GM12878 (cell line): Measurements from ENCODE around the gene ADGRL3. TPM values are rescaled to one million over a fixed set of nuclear protein-coding genes. Genes with fewer than 3 reads are reported as not detected.
A peak's percentile ranks its signal among the peaks of the same experiment; 100 is the strongest.

Source experiments
- HDAC6 ChIP-seq: fragments of 200-600 bp; sonication (generic); IDR thresholded peaks from one replicate; pipeline ENCODE4 v1.8.0; 2017; ENCODE audit warnings: antibody characterized with exemption; ENCODE audit not compliant: unreplicated experiment
- IKZF2 ChIP-seq, 2 experiments: fragments of 450-650 bp; IDR thresholded peaks; 2 replicates each; pipeline ENCODE4 v1.6.1; 2017; ENCODE audit warnings: mild to moderate bottlenecking in 2 of 2, moderate library complexity in 2 of 2
- NR2C1 ChIP-seq: fragments of 450-650 bp; IDR thresholded peaks from 2 replicates; pipeline ENCODE4 v1.6.1; 2017; ENCODE audit warnings: antibody characterized with exemption, mild to moderate bottlenecking, moderate library complexity
- PML ChIP-seq: IDR thresholded peaks from 2 replicates; pipeline ENCODE4 v1.6.1; 2012; ENCODE audit warnings: low read length, inconsistent platforms
- RELB ChIP-seq: fragments of 450-650 bp; IDR thresholded peaks from 2 replicates; pipeline ENCODE4 v1.6.1; 2017; ENCODE audit warnings: low read depth, mild to moderate bottlenecking, moderate library complexity
- SMARCA5 ChIP-seq: fragments of 450-650 bp; IDR thresholded peaks from 2 replicates; pipeline ENCODE4 v1.6.1; 2017; ENCODE audit warnings: mild to moderate bottlenecking
- SUPT20H ChIP-seq: IDR thresholded peaks from 2 replicates; pipeline ENCODE4 v1.6.1; 2011; ENCODE audit warnings: low read depth, mild to moderate bottlenecking, low read length, moderate library complexity, borderline replicate concordance; ENCODE audit not compliant: control insufficient read depth
- TBL1XR1 ChIP-seq: IDR thresholded peaks from 2 replicates; pipeline ENCODE4 v1.6.1; 2012; ENCODE audit warnings: low read depth, low read length, improper control_type of control experiment
- ZBTB33 ChIP-seq: fragments of 450-650 bp; IDR thresholded peaks from 2 replicates; pipeline ENCODE4 v1.6.1; 2017; ENCODE audit warnings: mild to moderate bottlenecking
- ZNF274 ChIP-seq: IDR thresholded peaks from one replicate; pipeline ENCODE4 v1.8.0; 2011; ENCODE audit not compliant: insufficient read length, insufficient read depth
- polyA plus RNA-seq, 11 experiments: library from polyadenylated mRNA; depleted of rRNA in 4 of 11; unstranded in 6 of 11; stranded (reverse) in 5 of 11; fragments of >200 nt; fragmentation: Nextera tagmentation in 4 of 11; fragmentation: Illumina TruSeq in 1 of 11; extraction: Ambion mirVana in 4 of 11; extraction: Trizol in 1 of 11; gene quantifications; 1 replicate in 1 of 11; 2 replicates in 10 of 11; pipeline versions ENCODE4 v1.2.1 to v1.2.3, GENCODE V29; 2011 to 2016; ENCODE audit warnings: inconsistent platforms in 2 of 11, missing spikeins in 2 of 11, low read depth in 1 of 11
- total RNA-seq, 4 experiments: library from RNA; depleted of rRNA in 3 of 4; stranded (reverse); fragments of >200 nt in 3 of 4; fragmentation: Illumina TruSeq in 1 of 4; extraction: Trizol in 1 of 4; gene quantifications; 2 replicates each; pipeline versions ENCODE4 v1.2.1 to v1.2.3, GENCODE V29; 2013 to 2021
- TF ChIP-seq, protein P1 (sequence below): IDR thresholded peaks from 2 replicates; pipeline ENCODE4 v1.6.1; 2011; ENCODE audit warnings: mild to moderate bottlenecking, low read depth, low read length, moderate library complexity; ENCODE audit not compliant: insufficient replicate concordance
- TF ChIP-seq, protein P2 (sequence below): fragments of 450-650 bp; IDR thresholded peaks from 2 replicates; pipeline ENCODE4 v1.6.1; 2016; ENCODE audit warnings: mild to moderate bottlenecking
- TF ChIP-seq, protein P3 (sequence below): fragments of 450-650 bp; IDR thresholded peaks from 2 replicates; pipeline ENCODE4 v1.6.1; 2014; ENCODE audit warnings: mild to moderate bottlenecking

ADGRL3 gene
- total and polyA plus RNA-seq, 10 of the 15 experiments (the other 5 are each of a cell fraction or from before 2014, with no cell fraction given) = 1.1 TPM; not detected in 9

DNA sequence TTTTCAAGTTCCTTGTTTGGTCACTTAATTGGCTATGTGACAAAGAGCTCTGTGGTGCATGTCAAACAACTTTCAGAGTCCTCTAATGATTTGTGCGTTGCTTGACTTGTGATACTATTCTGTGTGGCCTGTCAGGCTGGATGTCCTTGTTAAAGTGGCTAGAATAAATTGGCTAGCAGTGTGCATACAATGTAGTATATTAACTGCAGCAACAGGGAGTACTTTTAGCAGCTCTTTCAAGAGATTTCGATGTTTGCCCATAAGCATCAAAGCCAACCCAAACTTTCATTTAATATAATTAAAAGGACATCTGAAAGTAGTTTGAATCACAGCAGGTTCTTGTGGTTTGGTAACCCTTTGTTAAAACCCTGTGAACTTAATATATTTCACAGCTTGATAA lies 718.9 kb downstream of the ADGRL3 start (continued):
- TF ChIP-seq, protein P1, sequence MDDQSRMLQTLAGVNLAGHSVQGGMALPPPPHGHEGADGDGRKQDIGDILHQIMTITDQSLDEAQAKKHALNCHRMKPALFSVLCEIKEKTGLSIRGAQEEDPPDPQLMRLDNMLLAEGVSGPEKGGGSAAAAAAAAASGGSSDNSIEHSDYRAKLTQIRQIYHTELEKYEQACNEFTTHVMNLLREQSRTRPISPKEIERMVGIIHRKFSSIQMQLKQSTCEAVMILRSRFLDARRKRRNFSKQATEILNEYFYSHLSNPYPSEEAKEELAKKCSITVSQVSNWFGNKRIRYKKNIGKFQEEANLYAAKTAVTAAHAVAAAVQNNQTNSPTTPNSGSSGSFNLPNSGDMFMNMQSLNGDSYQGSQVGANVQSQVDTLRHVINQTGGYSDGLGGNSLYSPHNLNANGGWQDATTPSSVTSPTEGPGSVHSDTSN = no peak
- TF ChIP-seq ZBTB33 = no peak
- TF ChIP-seq NR2C1 = no peak
- no peak for TF ChIP-seq TBL1XR1
- TF ChIP-seq PML = no peak
- TF ChIP-seq SUPT20H = no peak
- no peak for TF ChIP-seq RELB
- TF ChIP-seq ZNF274 = no peak
- TF ChIP-seq SMARCA5 = no peak
- TF ChIP-seq, protein P2, sequence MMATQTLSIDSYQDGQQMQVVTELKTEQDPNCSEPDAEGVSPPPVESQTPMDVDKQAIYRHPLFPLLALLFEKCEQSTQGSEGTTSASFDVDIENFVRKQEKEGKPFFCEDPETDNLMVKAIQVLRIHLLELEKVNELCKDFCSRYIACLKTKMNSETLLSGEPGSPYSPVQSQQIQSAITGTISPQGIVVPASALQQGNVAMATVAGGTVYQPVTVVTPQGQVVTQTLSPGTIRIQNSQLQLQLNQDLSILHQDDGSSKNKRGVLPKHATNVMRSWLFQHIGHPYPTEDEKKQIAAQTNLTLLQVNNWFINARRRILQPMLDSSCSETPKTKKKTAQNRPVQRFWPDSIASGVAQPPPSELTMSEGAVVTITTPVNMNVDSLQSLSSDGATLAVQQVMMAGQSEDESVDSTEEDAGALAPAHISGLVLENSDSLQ = peak; percentile 42; the same call in 1 of the 2 replicates
- TF ChIP-seq HDAC6 = no peak
- TF ChIP-seq IKZF2 (IDR thresholded peaks at IDR 0.05) = peak in 1 of 2 experiments; percentile 28; a peak in 2 of 4 replicates
- TF ChIP-seq, protein P3, sequence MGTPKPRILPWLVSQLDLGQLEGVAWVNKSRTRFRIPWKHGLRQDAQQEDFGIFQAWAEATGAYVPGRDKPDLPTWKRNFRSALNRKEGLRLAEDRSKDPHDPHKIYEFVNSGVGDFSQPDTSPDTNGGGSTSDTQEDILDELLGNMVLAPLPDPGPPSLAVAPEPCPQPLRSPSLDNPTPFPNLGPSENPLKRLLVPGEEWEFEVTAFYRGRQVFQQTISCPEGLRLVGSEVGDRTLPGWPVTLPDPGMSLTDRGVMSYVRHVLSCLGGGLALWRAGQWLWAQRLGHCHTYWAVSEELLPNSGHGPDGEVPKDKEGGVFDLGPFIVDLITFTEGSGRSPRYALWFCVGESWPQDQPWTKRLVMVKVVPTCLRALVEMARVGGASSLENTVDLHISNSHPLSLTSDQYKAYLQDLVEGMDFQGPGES = no peak
